ENCODE results near the gene RIMKLB. TPM values are rescaled to one million over a fixed set of nuclear protein-coding genes. Genes with fewer than 3 reads are reported as not detected.
"Not testable (repeated sequence)": the region's sequence is repeated elsewhere in the genome, so short reads cannot be mapped to it uniquely, and the experiment has no call there.

Gene RIMKLB
- total RNA-seq, 4 donors from 2014 or later, result 11.8 to 29.6 (median 14.4) TPM

- peaks cover 3% of the 10 kb centered on the region for H3K4me1 ChIP-seq
- TF ChIP-seq POLR2A (IDR thresholded peaks at IDR 0.05), result no peak
- TF ChIP-seq EP300 (IDR thresholded peaks at IDR 0.05), result no peak
- TF ChIP-seq POLR2AphosphoS5 (IDR thresholded peaks at IDR 0.05), result no peak
- no peak for TF ChIP-seq CTCF (IDR thresholded peaks at IDR 0.05)
- no peak for DNase-seq (ENCODE audit: low spot score in 2 of 2)
- WGBS, result 82% methylated on average over 4 of the region's 4 CpGs
- no peaks in the 10 kb centered on the region for H3K27me3 ChIP-seq
- no peaks in the 10 kb centered on the region for H3K9me3 ChIP-seq
- no peak overlapping the region for H3K27ac ChIP-seq
- peaks cover 9% of the 10 kb centered on the region for H3K36me3 ChIP-seq
- no peak overlapping the region for H3K4me3 ChIP-seq
Measured at GRCh38 chr12:8785499-8785898, 87.7 kb downstream of the RIMKLB start.

GRCh38 chr12:8787206-8787605 lies 89.4 kb downstream of the RIMKLB start:
- H3K27me3 ChIP-seq; H3K27ac ChIP-seq; H3K36me3 ChIP-seq; H3K4me1 ChIP-seq; H3K4me3 ChIP-seq; DNase-seq (ENCODE audit: low spot score in 2 of 2); H3K9me3 ChIP-seq: not testable (repeated sequence)
- WGBS, result 100% methylated on average over 2 of the region's 28 CpGs

DNA sequence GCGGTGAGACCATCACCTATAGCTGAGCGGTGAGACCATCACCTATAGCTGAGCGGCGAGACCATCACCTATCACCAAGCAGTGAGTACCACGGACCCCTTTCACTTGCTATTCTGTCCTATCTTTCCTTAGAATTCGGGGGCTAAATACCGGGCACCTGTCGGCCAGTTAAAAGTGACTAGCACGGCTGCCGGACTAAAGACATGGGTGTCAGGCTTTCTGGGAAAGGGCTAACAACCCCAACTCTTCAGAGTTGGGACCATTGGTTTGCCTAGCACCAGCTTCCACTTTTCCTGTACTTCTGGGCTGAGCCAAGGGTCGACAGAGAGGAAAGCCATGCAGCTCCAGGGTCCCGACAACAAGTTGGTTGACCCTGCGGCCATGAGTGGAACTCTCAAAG lies 90.9 kb downstream of the RIMKLB start:
- H3K27ac ChIP-seq; H3K27me3 ChIP-seq; H3K4me1 ChIP-seq; H3K4me3 ChIP-seq; H3K9me3 ChIP-seq; H3K36me3 ChIP-seq; DNase-seq (ENCODE audit: low spot score in 2 of 2): not testable (repeated sequence)
- 65% methylated on average over 7 of the region's 13 CpGs for WGBS

DNA sequence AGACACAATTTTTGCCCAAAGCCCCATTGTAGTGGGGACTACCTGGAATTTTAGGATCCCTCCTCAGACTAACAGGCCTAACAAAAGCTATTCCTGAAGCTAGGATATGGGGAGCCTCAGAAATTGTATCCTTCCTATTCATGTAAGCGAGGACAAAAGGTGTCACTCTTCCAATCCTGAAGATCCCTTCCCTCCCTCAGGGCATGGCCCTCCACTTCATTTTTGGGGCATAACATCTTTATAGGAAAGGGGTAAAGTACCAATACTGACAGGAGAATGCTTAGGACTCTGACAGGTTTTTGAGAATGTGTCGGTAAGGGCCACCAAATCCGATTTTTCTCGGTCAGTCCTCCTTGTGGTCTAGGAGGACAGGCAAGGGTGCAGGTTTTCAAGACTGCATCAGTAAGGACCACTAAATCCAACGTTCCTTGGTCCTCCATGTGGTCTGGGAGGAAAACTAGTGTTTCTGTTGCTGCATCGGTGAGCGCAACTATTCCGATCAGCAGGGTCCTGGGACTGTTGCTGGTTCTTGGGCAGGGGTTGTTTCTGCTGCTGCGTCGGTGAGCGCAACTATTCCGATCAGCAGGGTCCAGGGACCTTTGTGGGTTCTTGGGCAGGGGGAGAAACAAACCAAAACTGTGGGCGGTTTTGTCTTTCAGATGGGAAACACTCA lies 91.7 kb downstream of the RIMKLB start:
- H3K9me3 ChIP-seq; H3K27ac ChIP-seq; H3K36me3 ChIP-seq; DNase-seq (ENCODE audit: low spot score in 2 of 2); H3K4me3 ChIP-seq; H3K27me3 ChIP-seq; H3K4me1 ChIP-seq: not testable (repeated sequence)
- WGBS, result 79% methylated on average over 13 of the region's 13 CpGs

DNA sequence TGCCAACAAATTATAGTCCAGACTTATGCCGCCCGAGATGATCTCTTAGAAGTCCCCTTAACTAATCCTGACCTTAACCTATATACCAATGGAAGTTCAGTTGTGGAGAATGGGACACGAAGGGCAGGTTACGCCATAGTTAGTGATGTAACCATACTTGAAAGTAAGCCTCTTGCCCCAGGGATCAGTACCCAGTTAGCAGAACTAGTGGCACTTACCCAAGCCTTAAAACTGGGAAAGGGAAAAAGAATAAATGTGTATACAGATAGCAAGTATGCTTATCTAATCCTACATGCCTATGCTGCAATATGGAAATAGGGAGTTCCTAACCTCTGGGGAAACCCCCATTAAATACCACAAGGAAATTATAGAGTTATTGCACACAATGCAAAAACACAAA lies 95.4 kb downstream of the RIMKLB start:
- not testable (repeated sequence) for H3K9me3 ChIP-seq; H3K4me1 ChIP-seq; H3K27me3 ChIP-seq; DNase-seq (ENCODE audit: low spot score in 2 of 2); H3K36me3 ChIP-seq; H3K27ac ChIP-seq; H3K4me3 ChIP-seq
- WGBS, result 80% methylated on average over 4 of the region's 4 CpGs

- not testable (repeated sequence) for H3K27me3 ChIP-seq; H3K4me3 ChIP-seq; DNase-seq (ENCODE audit: low spot score in 2 of 2); H3K9me3 ChIP-seq; H3K4me1 ChIP-seq; H3K36me3 ChIP-seq; H3K27ac ChIP-seq
- 96% methylated on average over 9 of the region's 21 CpGs for WGBS
Measured at GRCh38 chr12:8794611-8795010, 96.8 kb downstream of the RIMKLB start.

GRCh38 chr12:8796831-8797626 lies 99.2 kb downstream of the RIMKLB start:
- no peaks in the 10 kb centered on the region for H3K27me3 ChIP-seq
- H3K4me1 ChIP-seq, result no peaks in the 10 kb centered on the region
- WGBS, result 81% methylated on average over 5 of the region's 5 CpGs
- H3K36me3 ChIP-seq, result no peaks in the 10 kb centered on the region
- no peak for DNase-seq (ENCODE audit: low spot score in 2 of 2)
- H3K27ac ChIP-seq, result no peak overlapping the region
- no peak overlapping the region for H3K4me3 ChIP-seq
- no peak for TF ChIP-seq EP300 (IDR thresholded peaks at IDR 0.05)
- no peak for TF ChIP-seq POLR2AphosphoS5 (IDR thresholded peaks at IDR 0.05)
- no peak for TF ChIP-seq POLR2A (IDR thresholded peaks at IDR 0.05)
- no peak for TF ChIP-seq CTCF (IDR thresholded peaks at IDR 0.05)
- no peaks in the 10 kb centered on the region for H3K9me3 ChIP-seq

DNA sequence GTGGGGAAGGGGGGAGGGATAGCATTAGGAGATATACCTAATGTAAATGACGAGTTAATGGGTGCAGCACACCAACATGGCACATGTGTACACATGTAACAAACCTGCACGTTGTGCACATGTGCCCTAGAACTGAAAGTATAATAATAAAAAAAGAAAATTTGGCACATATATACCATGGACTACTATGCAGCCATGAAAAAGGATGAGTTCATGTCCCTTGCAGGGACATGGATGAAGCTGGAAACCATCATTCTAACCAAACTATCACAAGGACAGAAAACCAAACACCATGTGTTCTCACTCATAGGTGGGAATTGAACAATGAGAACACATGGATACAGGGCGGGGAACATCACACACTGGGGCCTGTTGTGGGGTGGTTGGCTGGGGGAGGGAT lies 103.4 kb downstream of the RIMKLB start:
- H3K4me1 ChIP-seq; H3K36me3 ChIP-seq; H3K27ac ChIP-seq; DNase-seq (ENCODE audit: low spot score in 2 of 2); H3K9me3 ChIP-seq; H3K4me3 ChIP-seq; H3K27me3 ChIP-seq: not testable (repeated sequence)
- WGBS, result 93% methylated on average over 3 of the region's 3 CpGs

DNA sequence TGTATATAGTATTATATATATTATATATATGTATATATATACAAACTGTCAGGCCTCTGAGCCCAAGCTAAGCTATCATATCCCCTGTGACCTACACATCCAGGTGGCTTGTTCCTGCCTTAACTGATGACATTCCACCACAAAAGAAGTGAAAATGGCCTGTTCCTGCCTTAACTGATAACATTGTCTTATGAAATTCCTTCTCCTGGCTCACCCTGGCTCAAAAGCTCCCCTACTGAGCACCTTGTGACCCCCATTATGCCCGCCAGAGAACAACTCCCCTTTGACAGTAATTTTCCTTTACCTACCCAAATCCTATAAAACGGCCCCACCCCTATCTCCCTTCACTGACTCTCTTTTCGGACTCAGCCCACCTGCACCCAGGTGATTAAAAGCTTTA lies 107.0 kb downstream of the RIMKLB start:
- not testable (repeated sequence) for DNase-seq (ENCODE audit: low spot score in 2 of 2); H3K9me3 ChIP-seq
- 93% methylated on average over 3 of the region's 3 CpGs for WGBS

GRCh38 chr12:8805487-8805886 lies 107.7 kb downstream of the RIMKLB start:
- H3K4me3 ChIP-seq; H3K36me3 ChIP-seq; H3K4me1 ChIP-seq; H3K9me3 ChIP-seq; H3K27me3 ChIP-seq; DNase-seq (ENCODE audit: low spot score in 2 of 2); H3K27ac ChIP-seq: not testable (repeated sequence)
- whole genome bisulfite sequencing, result 96% methylated on average over 11 of the region's 11 CpGs

More for the DNA sequence above, 107.0 kb downstream of the RIMKLB start:
- not testable (repeated sequence) for H3K4me3 ChIP-seq, H3K4me1 ChIP-seq, H3K27ac ChIP-seq, H3K36me3 ChIP-seq, H3K27me3 ChIP-seq

- WGBS, result 82% methylated on average over 11 of the region's 11 CpGs
- H3K27me3 ChIP-seq; H3K4me3 ChIP-seq; H3K4me1 ChIP-seq; DNase-seq (ENCODE audit: low spot score in 2 of 2); H3K36me3 ChIP-seq; H3K27ac ChIP-seq; H3K9me3 ChIP-seq: not testable (repeated sequence)
Measured at GRCh38 chr12:8807084-8807483, 109.3 kb downstream of the RIMKLB start.

- 84% methylated on average over 7 of the region's 7 CpGs for WGBS
- not testable (repeated sequence) for H3K9me3 ChIP-seq; H3K4me1 ChIP-seq; DNase-seq (ENCODE audit: low spot score in 2 of 2); H3K4me3 ChIP-seq; H3K27ac ChIP-seq; H3K36me3 ChIP-seq; H3K27me3 ChIP-seq
Measured at GRCh38 chr12:8810112-8810511, 112.3 kb downstream of the RIMKLB start.
